GM21717 (cell line): ENCODE measurements around the gene NFILZ.

Experiments
- ATAC-seq: cut with Tn5 transposase; IDR thresholded peaks from one replicate; pipeline ENCODE4 v1.9.1; 2021; ENCODE audit warnings: mild to moderate bottlenecking, moderate library complexity; ENCODE audit not compliant: unreplicated experiment

NFILZ gene

GRCh38 chr19:8629996-8630683, at the start of gene NFILZ:
Gene NFILZ, plus strand, starts transcription at chr19:8630633. Its CDS starts 46,133 bp downstream, at chr19:8676766.
- no peak for ATAC-seq

GRCh38 chr19:8580710-8581281, 49.6 kb upstream of the NFILZ start:
- ATAC-seq: no peak

- ATAC-seq: no peak
These were observed 45.2 kb upstream of the NFILZ start for GRCh38 chr19:8584965-8585893.

GRCh38 chr19:8585894-8586750, 44.3 kb upstream of the NFILZ start:
- ATAC-seq: no peak

DNA sequence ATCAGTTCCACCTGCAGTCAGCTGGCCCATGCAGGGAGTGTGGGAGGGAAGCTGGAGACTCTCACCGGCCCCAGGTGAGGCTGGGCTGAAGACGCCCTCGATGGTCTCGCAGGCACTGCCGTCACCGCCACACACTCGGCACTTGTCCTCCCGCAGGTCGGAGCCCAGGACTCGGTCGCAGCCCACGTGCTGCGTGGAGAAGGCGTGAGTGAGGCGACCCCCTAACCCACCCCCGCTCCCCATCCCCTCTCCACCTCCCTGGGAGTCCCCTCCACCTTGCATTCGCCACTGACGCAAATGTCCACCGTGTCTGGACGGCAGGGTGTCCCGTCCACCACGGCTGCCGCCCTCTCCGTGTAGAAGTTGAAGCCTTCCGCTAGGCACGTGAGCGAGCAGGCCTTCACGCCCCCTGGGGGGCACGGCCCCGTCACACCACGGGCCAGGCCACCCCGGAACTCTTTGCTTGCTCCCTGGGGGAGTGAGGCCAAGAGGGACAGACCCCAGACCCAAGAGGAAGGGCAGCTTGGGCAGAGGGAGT, 41.2 kb upstream of the NFILZ start:
- no peak for ATAC-seq

GRCh38 chr19:8592231-8593009, 38.0 kb upstream of the NFILZ start:
- no peak for ATAC-seq

DNA sequence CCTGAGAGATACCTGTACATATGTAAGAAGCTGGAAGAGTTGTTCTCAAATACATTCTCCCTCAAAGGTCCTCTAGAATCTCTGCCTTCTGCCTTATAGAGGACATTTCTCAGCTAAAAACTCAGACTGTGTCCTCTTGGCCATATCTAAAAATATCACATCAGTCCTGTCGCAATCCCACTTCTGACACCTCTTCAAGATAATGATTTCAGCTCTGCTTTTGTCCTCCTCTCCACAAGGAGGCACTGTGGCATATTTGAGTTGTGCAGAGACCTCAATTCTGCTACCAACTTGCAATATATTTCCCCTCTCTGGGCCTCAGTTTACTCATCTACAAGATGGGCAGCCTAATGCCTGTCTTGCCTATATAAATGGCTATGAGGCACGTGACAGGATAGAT, 36.5 kb upstream of the NFILZ start:
- no peak for ATAC-seq

DNA sequence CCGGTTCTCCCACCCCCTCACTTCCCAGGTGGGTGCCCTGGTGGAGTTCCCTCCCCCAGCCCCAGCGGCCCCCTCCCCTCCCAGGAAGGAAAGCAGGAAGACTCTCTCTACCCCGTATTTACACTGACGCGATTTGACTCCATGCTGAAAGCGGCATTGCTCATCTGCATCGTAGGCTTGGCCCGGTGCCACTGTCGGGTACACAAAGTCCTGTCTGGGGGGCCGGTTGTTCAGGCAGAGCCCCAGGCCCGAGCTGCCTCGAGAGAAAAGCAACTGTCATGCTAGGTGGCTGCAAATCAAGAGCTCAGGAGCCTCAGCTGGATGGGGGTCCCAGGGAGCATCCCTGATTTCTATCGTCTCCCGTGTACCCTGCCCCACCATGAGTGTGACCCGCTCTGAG, 34.8 kb upstream of the NFILZ start:
- ATAC-seq: no peak

- no peak for ATAC-seq
These were observed 34.3 kb upstream of the NFILZ start for GRCh38 chr19:8596168-8596567.

GRCh38 chr19:8600064-8600463, 30.4 kb upstream of the NFILZ start:
- ATAC-seq: no peak

- ATAC-seq: no peak
These were observed 29.6 kb upstream of the NFILZ start for GRCh38 chr19:8600816-8601215.

GRCh38 chr19:8601796-8602195, 28.6 kb upstream of the NFILZ start:
- ATAC-seq: no peak

DNA sequence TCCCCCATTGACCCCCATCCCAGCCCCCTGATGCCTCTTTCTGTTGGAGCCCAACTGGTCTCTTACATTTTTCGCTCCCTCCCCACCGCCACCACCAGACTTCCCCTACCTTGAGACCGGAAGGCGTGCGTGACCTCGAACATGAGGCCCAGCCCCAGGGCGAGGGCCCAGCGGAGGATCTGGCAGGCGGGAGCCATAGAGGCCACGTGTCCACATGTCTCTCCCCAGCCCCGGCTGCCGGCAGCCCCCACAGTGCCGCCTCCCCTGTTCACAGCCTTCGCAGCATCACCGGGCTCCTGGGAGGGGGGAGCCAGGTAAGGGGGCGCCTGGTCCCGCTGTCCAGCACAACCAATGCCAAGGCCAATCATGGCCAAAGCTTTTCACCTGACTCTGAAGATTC, 24.9 kb upstream of the NFILZ start:
- ATAC-seq: no peak

DNA sequence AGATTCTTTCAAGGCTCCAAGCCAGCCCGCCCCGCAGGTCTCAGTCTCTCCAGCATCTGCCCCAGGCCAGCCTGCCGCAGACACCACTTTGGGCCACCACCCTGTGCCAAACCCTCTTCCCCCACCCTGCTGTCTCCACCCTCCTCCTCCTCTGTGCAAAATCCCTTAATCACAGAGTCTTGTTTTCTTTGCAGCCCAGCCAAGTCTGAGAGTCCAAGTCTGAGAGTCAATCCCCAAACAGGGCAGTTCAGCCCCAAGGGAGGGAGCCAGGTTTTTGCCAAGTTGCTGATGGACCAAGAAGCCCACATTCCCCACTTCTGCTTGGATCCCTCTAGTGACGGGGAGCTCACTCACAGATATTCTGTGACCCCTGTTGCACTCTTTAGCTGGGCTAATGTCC, 23.0 kb upstream of the NFILZ start:
- ATAC-seq: no peak

DNA sequence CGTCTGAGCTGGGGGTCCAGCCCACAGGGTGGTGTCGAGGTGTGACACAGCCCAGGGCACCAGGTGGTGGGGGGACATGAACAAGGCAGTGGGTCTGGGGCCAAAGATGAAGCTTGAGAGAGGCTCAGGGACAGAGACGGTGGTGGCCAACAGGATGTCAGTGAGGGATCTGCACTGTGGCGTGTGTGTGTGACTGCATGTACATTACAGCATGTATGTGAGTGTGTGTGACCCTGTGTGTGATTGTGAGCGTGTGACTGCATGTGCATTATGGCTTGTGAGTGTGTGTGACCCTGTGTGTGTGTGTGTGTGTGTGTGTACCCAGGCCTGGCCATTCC, 21.5 kb upstream of the NFILZ start:
- ATAC-seq: no peak

DNA sequence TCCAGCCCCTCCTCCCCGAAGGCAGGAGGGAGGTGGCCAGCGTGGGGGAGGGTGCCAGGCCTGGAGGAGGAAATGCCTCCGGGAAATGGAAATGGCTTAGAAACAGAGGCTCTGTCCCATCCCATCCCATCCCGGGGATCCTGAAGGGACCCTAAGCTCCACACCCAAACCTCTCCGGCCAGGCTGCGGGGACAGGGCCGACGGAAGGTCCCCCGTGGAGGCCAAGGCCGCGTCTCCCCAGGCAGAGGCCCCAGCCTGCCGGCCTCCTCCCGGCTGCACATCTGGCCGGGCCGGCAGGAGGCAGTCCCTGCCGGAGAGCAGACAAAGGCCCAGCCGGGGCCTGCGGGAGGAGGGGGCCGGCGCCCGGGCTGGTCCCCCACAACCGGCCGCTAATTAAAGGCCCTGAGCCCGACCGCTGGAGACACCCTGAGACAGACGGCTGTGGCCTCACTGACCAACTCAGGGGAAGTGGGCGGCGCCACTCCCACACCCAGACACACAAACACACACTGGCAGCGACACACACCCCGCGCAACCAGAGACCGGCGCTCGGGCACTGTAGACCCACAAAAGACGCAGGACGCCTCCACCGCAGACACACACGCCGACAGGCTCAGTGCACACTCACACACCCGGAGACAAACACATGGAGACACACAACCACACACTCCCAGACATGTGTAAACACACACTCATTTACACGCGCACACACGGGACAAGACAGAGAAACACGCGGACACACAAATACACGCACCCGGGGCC, 21.0 kb upstream of the NFILZ start:
- ATAC-seq: no peak

GRCh38 chr19:8610041-8610935, 20.1 kb upstream of the NFILZ start, which contains the start of gene ADAMTS10:
Gene ADAMTS10, minus strand, starts transcription at chr19:8610715. Its CDS starts 5,005 bp downstream, at chr19:8605710.
- no peak for ATAC-seq

GRCh38 chr19:8610936-8611300, 19.5 kb upstream of the NFILZ start:
- ATAC-seq: no peak
